Measurements from ENCODE around the gene GGACT. TPM values are rescaled to one million over a fixed set of nuclear protein-coding genes. Genes with fewer than 3 reads are reported as not detected.

The GGACT gene
- total and polyA plus RNA-seq, 2 experiments from 2014 or later = 0.24 to 1.0 TPM

- DNase-seq (ENCODE audit: low spot score) (no peak), ATAC-seq (peak; percentile 13)
- Mint-ChIP-seq H3K27me3 (ENCODE audit: insufficient read depth, low read depth, poor library complexity) (peaks cover 16% of the 10 kb centered on the region), H3K4me3 (no peak overlapping the region), H3K36me3 (ENCODE audit: low read depth) (peaks cover 10% of the 10 kb centered on the region; the same call in 2 of the 3 replicates), H3K27ac (no peak overlapping the region), H3K9me3 (no peaks in the 10 kb centered on the region; the same call in 2 of the 3 replicates), H3K4me1 (peaks cover 62% of the 10 kb centered on the region)
- peaks cover 3% of the 10 kb centered on the region; the same call in 1 of the 2 replicates for H3F3A ChIP-seq (replicated peaks; ENCODE audit: low read depth)
- H3K79me2 ChIP-seq (replicated peaks; ENCODE audit: insufficient read depth) = no peaks in the 10 kb centered on the region
- H3K4me1 ChIP-seq (ENCODE audit: insufficient read depth) = peaks cover 45% of the 10 kb centered on the region
- H2AFZ ChIP-seq = no peak overlapping the region
- H3K27me3 ChIP-seq (ENCODE audit: insufficient read depth) = no peaks in the 10 kb centered on the region
- no peak overlapping the region for H3K4me2 ChIP-seq
- no peaks in the 10 kb centered on the region for H3K9me2 ChIP-seq (ENCODE audit: insufficient read depth)
- TF ChIP-seq NANOG (IDR thresholded peaks at IDR 0.05; ENCODE audit: borderline replicate concordance) = no peak
- no peak for TF ChIP-seq CTCF (conservative IDR thresholded peaks at IDR 0.05; ENCODE audit: low read depth in 2 of 2)
- no peak for TF ChIP-seq ZNF114 (CRISPR knock-in tag; IDR thresholded peaks at IDR 0.05)
- TF ChIP-seq JUNB (IDR thresholded peaks at IDR 0.05; ENCODE audit: unreplicated experiment) = no peak
- TF ChIP-seq REST (IDR thresholded peaks at IDR 0.05; ENCODE audit: unreplicated experiment) = no peak
- no peak for TF ChIP-seq CREB1 (CRISPR knock-in tag; IDR thresholded peaks at IDR 0.05; ENCODE audit: low read depth)
- TF ChIP-seq ETS1 (IDR thresholded peaks at IDR 0.05) = no peak
- no peak for TF ChIP-seq POLR2AphosphoS5 (IDR thresholded peaks at IDR 0.05; ENCODE audit: low read depth)
- no peak for TF ChIP-seq ZNF462 (CRISPR knock-in tag; IDR thresholded peaks at IDR 0.05)
- no peak for TF ChIP-seq EZH2phosphoT487 (IDR thresholded peaks at IDR 0.05; ENCODE audit: unreplicated experiment)
- no peak for TF ChIP-seq STAT1 (IDR thresholded peaks at IDR 0.05; ENCODE audit: unreplicated experiment)
- no peak for TF ChIP-seq EZH2 (IDR thresholded peaks at IDR 0.05; ENCODE audit: low read depth, unreplicated experiment)
- no peak for TF ChIP-seq ZNF331 (CRISPR knock-in tag; IDR thresholded peaks at IDR 0.05; ENCODE audit: low read depth)
- H4K20me1 ChIP-seq (replicated peaks; ENCODE audit: insufficient read depth) = no peaks in the 10 kb centered on the region
- no peak overlapping the region for H3K27ac ChIP-seq (ENCODE audit: low read depth)
- H3K4me3 ChIP-seq = no peak overlapping the region
- H3K36me3 ChIP-seq (ENCODE audit: insufficient read depth) = 0 out of 2 replicates have a peak, but pooled peaks cover under 1% of the 10 kb centered on the region
Measured at GRCh38 chr13:100525453-100526317, 62.9 kb downstream of the GGACT start.

All from GM23338 (cell line).